SK-N-SH (cell line): ENCODE results near the gene OR6B3. TPM values are rescaled to one million over a fixed set of nuclear protein-coding genes. Genes with fewer than 3 reads are reported as not detected.

ENCODE experiments used
- CTCF ChIA-PET: fragments of 300-600, 350-600 bp; formaldehyde crosslinking; extraction: SDS; loops from one replicate; lab custom pipeline; 2021; lab: Yijun Ruan, JAX
- POLR2A ChIA-PET: fragments of 350-600 bp; sonication (Branson Sonifier 250); formaldehyde crosslinking; extraction: SDS; loops from one replicate; lab custom pipeline; 2020; ENCODE audit warnings: antibody characterized with exemption, inconsistent platforms; lab: Yijun Ruan, JAX
- DNase-seq: peaks from one replicate; pipeline ENCODE4 v3.0.0; 2012
- H2AFZ ChIP-seq: fragments of 200-600 bp; sonication (generic); 2 replicates; pipeline ENCODE4 v1.8.1; 2016; ENCODE audit warnings: antibody characterized with exemption, mild to moderate bottlenecking, low read depth
- H3F3A ChIP-seq: fragments of 200-600 bp; sonication (generic); replicated peaks from 2 replicates; pipeline ENCODE3; 2016; ENCODE audit warnings: antibody characterized with exemption, mild to moderate bottlenecking; ENCODE audit not compliant: insufficient read depth
- H3K27ac ChIP-seq, 2 experiments: fragments of 200-500 bp in 1 of 2; fragments of 200-600 bp in 1 of 2; sonication (Bioruptor generic) in 1 of 2; sonication (generic), shearing (Covaris generic) in 1 of 2; 2 replicates each; pipeline versions ENCODE4 v1.5.1 to v1.6.1; 2014 to 2016; ENCODE audit warnings: low read depth in 2 of 2, inconsistent platforms in 1 of 2, low read length in 1 of 2, mild to moderate bottlenecking in 1 of 2, mixed read lengths in 1 of 2
- H3K27me3 ChIP-seq: fragments of 200-600 bp; sonication (generic), shearing (Covaris generic); 2 replicates; pipeline ENCODE4 v1.6.1; 2016; ENCODE audit warnings: mixed run types; ENCODE audit not compliant: insufficient read depth
- H3K36me3 ChIP-seq, 2 experiments: fragments of 200-500 bp in 1 of 2; fragments of 200-600 bp in 1 of 2; sonication (Bioruptor generic) in 1 of 2; sonication (generic) in 1 of 2; replicated peaks in 1 of 2; 2 replicates each; pipeline versions ENCODE3 to v1.5.1; 2014 to 2016; ENCODE audit warnings: low read length in 1 of 2, mild to moderate bottlenecking in 1 of 2; ENCODE audit not compliant: insufficient read depth in 2 of 2, control insufficient read depth in 1 of 2
- H3K4me1 ChIP-seq, 2 experiments: fragments of 200-500 bp in 1 of 2; fragments of 200-600 bp in 1 of 2; sonication (Bioruptor generic) in 1 of 2; sonication (generic), shearing (Covaris generic) in 1 of 2; 2 replicates each; pipeline versions ENCODE4 v1.5.1 to v1.6.1; 2014 to 2016; ENCODE audit warnings: low read depth in 1 of 2, low read length in 1 of 2, mixed run types in 1 of 2; ENCODE audit not compliant: insufficient read depth in 2 of 2, control insufficient read depth in 1 of 2
- H3K4me2 ChIP-seq: fragments of 200-600 bp; sonication (generic), shearing (Covaris generic); 2 replicates; pipeline ENCODE4 v1.6.1; 2017; ENCODE audit warnings: mixed run types
- H3K4me3 ChIP-seq, 2 experiments: fragments of 200-500 bp in 1 of 2; fragments of 200-600 bp in 1 of 2; sonication (Bioruptor generic) in 1 of 2; sonication (generic), shearing (Covaris generic) in 1 of 2; 2 replicates each; pipeline versions ENCODE4 v1.5.1 to v1.8.1; 2014 to 2016; ENCODE audit warnings: low read depth in 2 of 2, inconsistent platforms in 1 of 2, low read length in 1 of 2, mild to moderate bottlenecking in 1 of 2, mixed read lengths in 1 of 2, moderate library complexity in 1 of 2
- H3K79me2 ChIP-seq: fragments of 200-600 bp; sonication (generic); 2 replicates; pipeline ENCODE4 v1.8.1; 2017; ENCODE audit warnings: mild to moderate bottlenecking; ENCODE audit not compliant: insufficient read depth
- H3K9ac ChIP-seq: fragments of 200-600 bp; sonication (generic); 2 replicates; pipeline ENCODE4 v1.6.1; 2017; ENCODE audit warnings: mixed run types
- H3K9me2 ChIP-seq: fragments of 200-600 bp; sonication (generic); 2 replicates; pipeline ENCODE4 v1.6.1; 2017; ENCODE audit warnings: mixed run types
- H3K9me3 ChIP-seq: fragments of 200-600 bp; sonication (generic); 2 replicates; pipeline ENCODE4 v1.6.1; 2017; ENCODE audit warnings: mixed run types, mild to moderate bottlenecking, moderate library complexity
- H4K20me1 ChIP-seq: fragments of 200-600 bp; sonication (generic); 2 replicates; pipeline ENCODE4 v1.6.1; 2017; ENCODE audit warnings: mild to moderate bottlenecking, mixed run types; ENCODE audit not compliant: insufficient read depth
- CHD2 ChIP-seq: fragments of 150-350 bp; IDR thresholded peaks from 2 replicates; pipeline ENCODE4 v1.6.1; 2018; ENCODE audit warnings: low read length; ENCODE audit not compliant: partially characterized antibody
- ELF1 ChIP-seq: IDR thresholded peaks from 2 replicates; pipeline ENCODE4 v1.4.0; 2012
- FOXJ3 ChIP-seq: sonication (generic); formaldehyde crosslinking; IDR thresholded peaks from 2 replicates; pipeline ENCODE4 v1.5.1; 2020; ENCODE audit warnings: mild to moderate bottlenecking, missing genetic modification reagents
- GABPA ChIP-seq: IDR thresholded peaks from 2 replicates; pipeline ENCODE4 v1.4.0; 2012; ENCODE audit warnings: low read depth, mild to moderate bottlenecking
- GATA2 ChIP-seq: sonication (generic); formaldehyde crosslinking; IDR thresholded peaks from 2 replicates; pipeline ENCODE4 v1.5.0; 2020; ENCODE audit warnings: mild to moderate bottlenecking, missing genetic modification reagents
- IRF3 ChIP-seq: fragments of 150-350 bp; IDR thresholded peaks from 2 replicates; pipeline ENCODE4 v1.6.1; 2016; ENCODE audit warnings: mild to moderate bottlenecking, low read depth, low read length
- MEF2A ChIP-seq: IDR thresholded peaks from 2 replicates; pipeline ENCODE4 v1.4.0; 2012; ENCODE audit warnings: low read depth, borderline replicate concordance
- NRF1 ChIP-seq: IDR thresholded peaks from 2 replicates; pipeline ENCODE4 v1.6.1; 2012; ENCODE audit warnings: low read depth, mild to moderate bottlenecking, low read length
- PBX3 ChIP-seq: IDR thresholded peaks from 2 replicates; pipeline ENCODE4; 2012
- RCOR1 ChIP-seq: fragments of 150-350 bp; IDR thresholded peaks from 2 replicates; pipeline ENCODE4 v1.6.1; 2017; ENCODE audit warnings: antibody characterized with exemption, low read length
- RFX5 ChIP-seq: IDR thresholded peaks from 2 replicates; pipeline ENCODE4 v1.6.1; 2012; ENCODE audit warnings: mild to moderate bottlenecking, improper control_type of control experiment, low read length
- SIN3A ChIP-seq: IDR thresholded peaks from 2 replicates; pipeline ENCODE4 v1.6.1; 2012; ENCODE audit warnings: low read depth, mild to moderate bottlenecking, low read length, moderate library complexity, borderline replicate concordance
- SMC3 ChIP-seq: IDR thresholded peaks from 2 replicates; pipeline ENCODE4 v1.6.1; 2012; ENCODE audit warnings: low read depth, low read length, improper control_type of control experiment
- TCF12 ChIP-seq: IDR thresholded peaks from 2 replicates; pipeline ENCODE4 v1.4.0; 2012
- ZBTB33 ChIP-seq: IDR thresholded peaks from 2 replicates; pipeline ENCODE4 v1.4.0; 2012; ENCODE audit warnings: low read depth, borderline replicate concordance
- WGBS: methylation state at CpG from one replicate; pipeline ENCODE4 v1.1.6; 2017; ENCODE audit warnings: low lambda C conversion rate; 5-methylcytosine and 5-hydroxymethylcytosine counted together
- polyA plus RNA-seq, 3 experiments: library from polyadenylated mRNA; depleted of rRNA; stranded (reverse); fragments of >200 nt; gene quantifications; 2 replicates each; pipeline ENCODE4 v1.2.3, GENCODE V29; 2012

OR6B3 gene
- polyA plus RNA-seq, 1 of the 3 experiments (the other 2 are of a cell fraction): not detected

- H3K27ac ChIP-seq: no peak overlapping the region
- no peak overlapping the region for H2AFZ ChIP-seq
- H3K9ac ChIP-seq: no peak overlapping the region
- DNase-seq: no peak
- 10% methylated on average over 19 of the region's 21 CpGs for WGBS
- H3K79me2 ChIP-seq: no peaks in the 10 kb centered on the region
- H3K9me3 ChIP-seq: no peaks in the 10 kb centered on the region
- H3K27me3 ChIP-seq: peaks cover 21% of the 10 kb centered on the region; the same call in 1 of the 2 replicates
- H3K4me1 ChIP-seq: no peaks in the 10 kb centered on the region
- H4K20me1 ChIP-seq: no peaks in the 10 kb centered on the region
- no peaks in the 10 kb centered on the region for H3F3A ChIP-seq
- no peak overlapping the region for H3K4me2 ChIP-seq
- POLR2A ChIA-PET: no interaction called here
- H3K4me3 ChIP-seq: no peak overlapping the region
- no peaks in the 10 kb centered on the region for H3K9me2 ChIP-seq
- no peaks in the 10 kb centered on the region for H3K36me3 ChIP-seq
- TF ChIP-seq GABPA (no peak), RCOR1 (no peak), FOXJ3 (no peak), ELF1 (no peak), GATA2 (CRISPR knock-in tag) (no peak), TCF12 (no peak), SIN3A (no peak), IRF3 (no peak), NRF1 (no peak), RFX5 (no peak)
- TF ChIP-seq, all 33 proteins: peak for 0
- CTCF ChIA-PET: interaction anchor here (1.0 kb wide), 2 partner anchors 18 to 100 kb away, joined by 3 to 4 read pairs; no protein-coding TSS in a partner anchor
Measured at GRCh38 chr2:240043279-240043989, 9.9 kb downstream of the OR6B3 start.

- Histone ChIP-seq H3K4me3 (no peak overlapping the region), H3K79me2 (no peaks in the 10 kb centered on the region), H3K36me3 (no peaks in the 10 kb centered on the region), H3K9ac (no peak overlapping the region), H3F3A (no peaks in the 10 kb centered on the region), H3K4me1 (no peaks in the 10 kb centered on the region), H3K9me2 (no peaks in the 10 kb centered on the region), H3K27me3 (peaks cover 17% of the 10 kb centered on the region; the same call in 1 of the 2 replicates), H3K4me2 (no peak overlapping the region), H2AFZ (no peak overlapping the region), H4K20me1 (no peaks in the 10 kb centered on the region), H3K9me3 (no peaks in the 10 kb centered on the region), H3K27ac (no peak overlapping the region)
- ChIA-PET POLR2A (no interaction called here), CTCF (interaction anchor here (1.0 kb wide), 1 partner anchor 19 kb away, joined by 3 read pairs; no protein-coding TSS in a partner anchor)
- 15% methylated on average over 11 of the region's 11 CpGs for WGBS
- no peak for DNase-seq
- TF ChIP-seq NRF1: no peak
- TF ChIP-seq MEF2A: no peak
- TF ChIP-seq PBX3: no peak
- no peak for TF ChIP-seq SMC3
- TF ChIP-seq CHD2: no peak
- no peak for TF ChIP-seq ZBTB33
- TF ChIP-seq IRF3: no peak
Measured at GRCh38 chr2:240042740-240043139, 10.6 kb downstream of the OR6B3 start.
